Medulla oblongata (tissue), 1 donor: ENCODE data around the gene TMPRSS9.

Experiments
- DNase-seq: peaks from one replicate; pipeline ENCODE4 v3.0.0-alpha.2; 2015; ENCODE audit errors: extremely low spot score

TMPRSS9 gene

DNA sequence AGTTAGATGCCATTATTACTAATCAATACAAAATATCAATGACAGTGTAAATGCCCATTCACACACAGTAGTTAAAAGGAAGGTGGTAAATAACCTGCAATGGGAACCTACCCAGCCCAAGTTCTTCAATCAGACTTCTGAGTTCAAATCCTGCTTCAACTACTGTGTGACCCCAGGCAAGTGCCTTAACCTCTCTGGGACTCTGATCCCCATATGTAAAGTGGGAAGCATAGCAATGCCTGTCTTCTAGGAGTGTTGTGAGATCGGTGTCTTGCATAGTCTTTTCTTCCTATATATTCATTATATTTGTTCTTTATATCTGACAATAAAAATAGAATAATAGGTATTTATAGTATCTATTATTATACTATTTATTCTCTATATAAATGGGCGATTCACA is 60.4 kb downstream of the TMPRSS9 start:
- no peak for DNase-seq

DNA sequence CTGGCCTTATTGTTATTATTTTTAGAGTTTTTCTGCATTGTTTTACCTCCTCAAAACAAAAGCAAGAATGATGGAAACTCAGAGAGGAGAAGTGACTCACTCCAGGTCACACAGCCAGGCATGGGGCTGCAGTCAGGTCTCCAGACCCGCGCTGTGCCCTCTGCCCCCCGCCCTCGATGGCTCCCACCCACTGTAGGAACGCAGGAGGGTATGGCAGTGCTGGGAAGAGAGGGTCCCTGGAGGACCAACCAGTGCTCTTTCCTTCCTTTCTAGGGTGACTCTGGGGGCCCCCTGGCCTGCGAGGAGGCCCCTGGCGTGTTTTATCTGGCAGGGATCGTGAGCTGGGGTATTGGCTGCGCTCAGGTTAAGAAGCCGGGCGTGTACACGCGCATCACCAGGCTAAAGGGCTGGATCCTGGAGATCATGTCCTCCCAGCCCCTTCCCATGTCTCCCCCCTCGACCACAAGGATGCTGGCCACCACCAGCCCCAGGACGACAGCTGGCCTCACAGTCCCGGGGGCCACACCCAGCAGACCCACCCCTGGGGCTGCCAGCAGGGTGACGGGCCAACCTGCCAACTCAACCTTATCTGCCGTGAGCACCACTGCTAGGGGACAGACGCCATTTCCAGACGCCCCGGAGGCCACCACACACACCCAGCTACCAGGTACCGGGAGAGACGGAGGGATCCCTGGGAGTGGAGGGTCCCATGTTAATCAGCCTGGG is 61.7 kb downstream of the TMPRSS9 start:
- no peak for DNase-seq

DNA sequence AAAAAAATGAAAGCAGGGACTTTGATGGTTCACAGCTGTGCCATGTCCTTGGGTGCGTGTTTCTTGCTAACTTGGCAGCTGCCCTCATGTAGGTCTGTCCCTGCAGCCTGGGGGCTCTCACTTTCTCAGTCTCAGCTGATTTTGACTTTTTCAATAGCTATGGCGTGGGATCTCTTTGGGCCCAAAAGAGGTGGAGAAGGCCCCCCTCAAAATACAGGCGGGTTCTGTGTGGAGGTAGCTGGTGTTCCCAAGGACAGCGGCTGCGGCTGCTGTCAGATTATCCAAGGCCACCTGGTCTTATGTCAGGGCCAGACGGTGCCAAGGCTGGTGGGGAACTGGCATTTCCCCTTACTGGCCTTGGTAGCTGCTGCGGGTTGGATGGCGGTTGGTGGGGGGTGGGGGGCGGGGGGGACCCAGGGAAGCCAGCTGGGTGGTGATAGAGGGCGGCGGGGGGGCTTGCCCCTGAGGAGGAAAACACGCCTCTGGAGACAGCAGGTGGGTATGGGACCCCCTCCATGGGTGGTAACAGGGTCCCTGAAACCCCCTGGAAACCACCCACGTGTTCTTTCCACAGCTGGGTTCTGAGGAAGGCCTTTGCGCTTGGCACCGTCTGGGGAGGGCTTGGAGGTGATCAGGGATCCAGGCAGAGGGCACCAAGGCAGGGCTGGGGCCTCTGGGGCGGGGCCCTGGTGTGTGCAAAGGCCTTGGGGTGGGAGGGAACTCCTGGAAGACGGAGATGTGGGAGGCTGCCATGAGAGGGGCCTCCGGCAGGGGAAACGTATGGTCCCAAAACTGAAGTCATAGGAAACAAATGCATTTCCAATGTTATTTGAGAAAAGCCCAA is 63.2 kb downstream of the TMPRSS9 start:
- DNase-seq, result no peak

DNA sequence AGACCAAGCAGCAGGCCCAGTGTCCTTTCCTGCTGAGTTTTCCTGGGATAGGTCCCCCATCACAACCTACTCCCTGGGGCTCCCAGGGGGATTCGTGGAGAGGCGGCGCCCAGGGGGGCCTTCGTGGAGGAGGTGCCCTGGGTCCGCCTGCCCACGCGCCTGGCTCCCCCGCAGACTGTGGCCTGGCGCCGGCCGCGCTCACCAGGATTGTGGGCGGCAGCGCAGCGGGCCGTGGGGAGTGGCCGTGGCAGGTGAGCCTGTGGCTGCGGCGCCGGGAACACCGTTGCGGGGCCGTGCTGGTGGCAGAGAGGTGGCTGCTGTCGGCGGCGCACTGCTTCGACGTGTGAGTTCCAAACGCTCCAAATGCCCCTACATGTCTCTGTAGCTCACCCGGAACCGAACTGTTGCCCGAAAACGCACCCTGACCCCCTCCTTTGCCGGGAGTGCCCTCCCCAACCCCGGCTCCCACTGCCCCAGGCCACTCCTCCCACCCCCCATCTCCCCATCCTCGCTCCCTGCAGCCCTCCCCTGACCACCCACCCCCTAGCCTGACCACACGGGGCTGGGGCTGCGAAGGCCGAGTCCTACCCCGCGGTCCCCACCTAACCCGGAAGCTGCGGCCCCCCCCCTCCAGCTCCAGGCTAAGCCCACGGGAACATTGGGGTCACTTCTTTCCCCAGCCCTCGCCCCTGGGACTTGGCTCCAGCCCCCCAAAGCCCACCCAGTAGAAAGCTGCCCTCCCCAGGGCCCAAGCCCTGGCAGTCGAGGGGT is 64.0 kb downstream of the TMPRSS9 start:
- no peak for DNase-seq

DNA sequence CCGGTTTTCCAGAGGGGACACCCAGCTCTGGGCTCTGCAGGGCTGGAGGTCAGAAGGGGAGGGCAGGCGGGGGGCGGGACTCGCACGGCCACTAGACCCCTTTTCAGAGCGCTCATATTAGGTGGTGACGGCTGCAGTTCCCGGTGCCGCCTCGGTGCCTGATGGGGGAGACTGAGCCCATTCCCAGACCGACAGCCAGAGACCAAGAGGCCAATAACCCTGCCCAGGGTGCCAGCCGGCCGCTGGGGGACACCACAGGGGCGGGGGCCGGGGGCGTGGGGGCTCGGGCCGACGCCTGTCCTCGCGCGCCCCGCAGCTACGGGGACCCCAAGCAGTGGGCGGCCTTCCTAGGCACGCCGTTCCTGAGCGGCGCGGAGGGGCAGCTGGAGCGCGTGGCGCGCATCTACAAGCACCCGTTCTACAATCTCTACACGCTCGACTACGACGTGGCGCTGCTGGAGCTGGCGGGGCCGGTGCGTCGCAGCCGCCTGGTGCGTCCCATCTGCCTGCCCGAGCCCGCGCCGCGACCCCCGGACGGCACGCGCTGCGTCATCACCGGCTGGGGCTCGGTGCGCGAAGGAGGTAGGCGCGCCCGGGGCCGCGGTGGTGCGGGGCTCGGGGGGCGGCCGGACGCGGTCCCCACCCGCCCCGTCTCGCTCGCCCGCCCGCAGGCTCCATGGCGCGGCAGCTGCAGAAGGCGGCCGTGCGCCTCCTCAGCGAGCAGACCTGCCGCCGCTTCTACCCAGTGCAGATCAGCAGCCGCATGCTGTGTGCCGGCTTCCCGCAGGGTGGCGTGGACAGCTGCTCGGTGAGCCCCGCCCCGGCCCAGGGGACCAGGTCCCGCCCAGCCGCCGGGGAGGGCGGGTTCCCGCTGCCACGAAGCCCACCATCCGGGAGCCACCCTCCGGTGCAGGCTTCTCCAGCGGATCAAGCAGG is 64.9 kb downstream of the TMPRSS9 start:
- no peak for DNase-seq

DNA sequence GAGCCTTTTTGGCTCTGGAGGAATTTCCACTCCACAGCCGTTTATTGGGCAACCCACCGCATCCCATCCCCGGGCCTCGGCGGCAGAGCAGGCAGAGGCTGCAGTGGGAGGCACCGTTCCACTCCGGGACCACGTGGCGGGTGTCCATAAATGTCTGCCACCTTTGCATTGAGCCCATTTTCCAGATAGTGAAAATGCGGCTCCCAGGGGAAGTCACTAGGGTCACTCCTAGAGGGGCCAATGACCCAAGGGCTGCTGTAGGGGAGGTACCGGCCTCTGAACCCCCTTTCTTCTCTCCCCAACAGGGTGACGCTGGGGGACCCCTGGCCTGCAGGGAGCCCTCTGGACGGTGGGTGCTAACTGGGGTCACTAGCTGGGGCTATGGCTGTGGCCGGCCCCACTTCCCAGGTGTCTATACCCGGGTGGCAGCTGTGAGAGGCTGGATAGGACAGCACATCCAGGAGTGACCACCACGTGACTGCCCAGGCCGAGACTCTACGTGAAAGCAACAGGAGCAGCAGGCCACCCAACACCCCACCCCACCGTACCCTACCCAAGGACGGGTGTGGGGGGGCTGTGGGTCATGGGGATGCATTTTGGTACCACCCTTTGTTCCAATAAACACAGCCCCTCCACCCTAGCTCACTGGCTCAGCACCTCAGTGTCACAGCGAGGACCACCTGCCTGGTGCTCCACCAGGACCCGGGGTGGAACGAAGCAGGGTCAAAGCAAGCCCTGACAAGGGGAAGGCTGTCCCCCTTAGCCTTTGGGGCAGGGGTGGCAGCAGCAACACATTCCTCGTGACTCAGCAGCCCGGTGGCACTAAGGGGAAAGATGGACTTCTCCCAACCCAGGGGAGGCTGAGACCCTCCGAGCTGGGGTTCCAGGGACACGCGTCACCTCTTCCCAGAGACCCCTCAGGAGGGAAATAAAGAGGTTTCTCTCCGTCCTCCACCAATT is 65.8 kb downstream of the TMPRSS9 start:
- no peak for DNase-seq

DNA sequence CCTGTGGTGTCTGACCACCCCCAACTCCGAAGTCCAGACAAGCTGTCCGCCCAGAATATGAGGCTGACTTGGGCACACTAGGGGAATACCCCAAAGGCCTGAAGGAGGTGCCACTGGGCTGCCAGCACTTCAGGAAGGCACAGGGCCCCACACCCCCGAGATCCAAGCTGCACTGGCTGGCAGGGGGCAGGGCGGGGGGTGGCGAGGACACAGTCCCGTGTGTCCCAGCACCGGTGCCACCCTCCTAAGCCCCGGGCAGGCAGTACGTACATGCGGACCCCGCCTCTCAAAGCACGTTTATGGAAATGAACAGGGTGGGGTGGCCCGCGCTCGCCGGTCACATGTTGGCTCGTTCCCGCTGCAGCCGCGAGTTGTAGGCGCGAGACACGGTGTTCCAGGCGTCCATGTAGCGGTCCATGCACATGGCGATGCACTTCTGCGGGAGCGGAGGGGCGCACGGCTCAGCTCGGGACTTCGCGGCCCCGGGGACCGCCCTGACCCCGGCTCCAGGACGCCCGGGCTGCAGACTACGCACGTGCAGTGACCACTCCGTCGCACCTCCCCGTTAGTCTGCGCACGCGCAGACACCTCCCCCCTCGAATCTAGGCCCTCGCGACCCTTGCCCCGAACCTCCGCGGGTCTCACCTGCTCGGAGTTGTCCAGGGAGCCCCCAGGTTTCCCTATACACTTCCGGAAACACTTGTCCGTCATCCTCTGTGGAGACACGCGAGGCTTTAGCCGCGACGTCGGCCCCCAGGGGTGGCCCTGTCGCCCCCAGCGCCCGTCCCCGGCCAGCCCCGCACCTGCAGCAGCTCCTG is 66.8 kb downstream of the TMPRSS9 start:
- peak; percentile 16 for DNase-seq

DNA sequence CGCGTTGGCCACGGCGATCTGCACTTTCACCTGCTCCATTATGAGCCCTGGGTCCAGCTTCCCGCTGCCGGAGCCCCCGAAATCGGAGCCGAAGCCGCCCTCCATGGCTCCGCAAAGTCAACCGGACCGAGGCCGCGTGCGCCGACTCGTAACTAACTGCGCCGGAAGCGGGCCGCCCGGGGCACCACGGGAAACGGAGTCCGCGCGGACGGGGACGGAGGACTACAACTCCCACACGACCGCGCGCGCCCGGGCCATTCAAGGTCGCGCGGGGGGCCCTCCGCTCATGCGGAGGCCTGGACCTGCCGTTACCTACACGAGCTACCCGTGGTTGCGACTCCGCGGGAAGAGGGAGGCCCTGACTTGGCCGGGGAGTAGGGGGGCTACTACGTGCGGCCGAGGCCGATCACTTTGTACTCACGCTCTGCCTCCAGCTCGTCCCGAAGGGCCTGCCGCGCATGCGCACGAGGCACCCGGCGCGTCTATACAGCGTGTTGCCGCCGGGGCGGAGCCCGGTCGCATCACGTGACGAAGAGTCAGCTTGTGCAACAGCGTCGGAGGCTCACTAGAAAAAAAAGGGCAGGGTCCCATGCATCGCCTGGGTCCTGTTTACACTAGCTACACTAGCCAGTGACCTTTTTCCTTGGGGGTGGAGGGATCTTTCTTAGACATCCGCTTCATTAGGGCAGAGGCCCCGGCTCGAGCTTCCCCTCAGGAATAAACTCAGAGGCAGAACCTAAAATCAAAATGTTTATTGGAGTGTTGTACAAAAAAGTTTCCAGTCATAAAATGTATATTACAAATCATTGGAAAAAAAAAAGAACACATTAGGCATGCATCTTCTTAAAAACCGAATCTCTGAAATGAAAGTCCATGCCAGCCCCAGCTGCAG is 67.6 kb downstream of the TMPRSS9 start, which contains the start of gene TIMM13:
TIMM13 (minus strand) TSS at position 158 of the 892 bp plus-strand sequence; CDS start at position 105, 53 bp downstream.
- peak; percentile 99 for DNase-seq

DNA sequence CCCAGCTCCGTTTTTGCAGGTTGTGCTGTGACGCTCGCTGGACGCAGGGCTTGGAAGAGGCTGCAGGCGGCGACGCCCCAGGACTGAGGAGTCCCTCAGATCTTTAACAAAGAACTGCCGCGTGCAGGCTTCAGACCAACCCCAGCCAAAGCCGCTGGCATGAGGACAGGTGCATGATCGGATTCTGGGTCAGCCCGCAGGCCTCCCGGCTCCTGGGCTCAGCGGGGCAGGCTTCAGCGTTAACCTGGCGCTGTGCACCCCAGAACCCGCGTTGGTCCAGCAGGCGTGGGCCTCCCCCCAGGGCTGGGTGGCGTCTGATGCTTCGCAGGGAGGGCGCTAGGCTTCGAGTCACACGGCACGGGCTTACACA is 68.2 kb downstream of the TMPRSS9 start:
- peak; percentile 46 for DNase-seq

DNA sequence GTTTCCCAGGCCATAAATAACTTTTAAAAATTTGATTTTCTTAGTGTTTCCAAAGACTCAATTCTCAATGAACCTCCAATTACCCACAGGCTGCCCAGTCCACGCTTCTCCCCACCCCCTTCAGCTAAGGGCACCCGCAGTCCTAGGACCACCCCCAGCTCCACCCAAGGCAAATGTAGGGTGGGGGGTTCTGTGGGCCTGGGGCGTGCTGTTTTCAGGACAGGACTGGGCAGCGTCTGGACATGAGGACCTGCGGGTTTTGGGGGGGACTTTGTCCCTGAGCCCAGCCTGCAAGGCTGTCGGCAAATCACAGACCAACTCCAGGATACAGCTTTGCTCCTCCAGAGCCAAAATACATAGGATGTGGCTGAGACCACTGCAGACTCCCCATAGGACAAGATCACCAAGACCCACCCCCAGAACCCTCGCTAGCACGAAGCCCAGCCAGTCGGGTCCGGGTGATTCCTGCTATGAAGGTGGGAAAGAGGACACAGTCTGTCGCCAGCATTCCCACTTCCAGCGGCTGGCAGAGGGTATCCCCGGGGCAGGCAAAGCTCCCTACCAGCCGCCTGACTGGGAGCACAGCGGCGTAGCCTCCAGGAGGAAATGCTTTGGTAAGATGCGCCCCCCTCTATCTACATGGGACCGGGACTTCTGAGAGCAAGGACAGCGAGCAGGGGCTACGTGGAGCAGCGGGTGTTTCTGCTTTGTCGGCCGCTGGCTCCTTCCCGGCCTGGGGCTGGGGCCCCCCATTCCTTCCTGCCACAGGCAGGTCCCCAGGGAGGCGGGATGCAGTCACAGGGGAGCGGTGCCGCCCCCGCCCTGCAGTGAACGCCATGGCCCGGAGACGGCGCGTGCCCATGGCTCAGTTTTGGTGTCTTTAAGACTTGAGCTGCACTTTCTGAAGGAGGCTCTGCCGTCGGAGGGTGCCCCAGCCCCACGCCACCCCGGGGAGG is 69.0 kb downstream of the TMPRSS9 start:
- DNase-seq, result no peak

DNA sequence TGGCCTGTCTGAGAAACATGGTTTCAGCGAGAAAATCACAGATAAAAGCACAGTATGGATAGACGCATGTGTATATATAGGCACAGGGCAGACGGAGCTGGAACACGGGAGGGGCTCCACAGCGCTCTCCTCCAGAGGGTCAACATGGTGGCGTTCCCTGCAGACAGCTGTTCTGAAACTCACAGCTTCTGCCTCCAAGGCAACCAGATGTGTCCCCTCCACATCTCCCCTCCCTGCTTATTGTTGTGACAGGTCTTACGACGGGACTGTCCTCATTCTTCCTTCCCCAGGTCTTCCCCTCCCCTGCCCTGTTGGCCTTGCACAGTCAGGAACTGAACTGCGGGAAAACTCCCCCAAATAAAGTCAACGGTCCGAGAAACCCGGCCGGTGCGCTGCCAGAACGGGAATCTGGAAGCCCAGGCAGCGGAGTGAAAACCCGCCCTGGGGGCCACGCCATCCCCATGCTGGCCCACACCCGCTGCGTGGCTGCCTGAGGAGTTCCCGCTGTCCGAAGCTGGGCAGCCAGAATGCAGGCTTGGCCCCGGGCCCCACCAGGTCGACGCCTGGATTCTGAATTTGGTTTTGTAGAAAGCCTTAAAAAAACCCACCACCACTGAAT is 70.0 kb downstream of the TMPRSS9 start:
- no peak for DNase-seq

DNA sequence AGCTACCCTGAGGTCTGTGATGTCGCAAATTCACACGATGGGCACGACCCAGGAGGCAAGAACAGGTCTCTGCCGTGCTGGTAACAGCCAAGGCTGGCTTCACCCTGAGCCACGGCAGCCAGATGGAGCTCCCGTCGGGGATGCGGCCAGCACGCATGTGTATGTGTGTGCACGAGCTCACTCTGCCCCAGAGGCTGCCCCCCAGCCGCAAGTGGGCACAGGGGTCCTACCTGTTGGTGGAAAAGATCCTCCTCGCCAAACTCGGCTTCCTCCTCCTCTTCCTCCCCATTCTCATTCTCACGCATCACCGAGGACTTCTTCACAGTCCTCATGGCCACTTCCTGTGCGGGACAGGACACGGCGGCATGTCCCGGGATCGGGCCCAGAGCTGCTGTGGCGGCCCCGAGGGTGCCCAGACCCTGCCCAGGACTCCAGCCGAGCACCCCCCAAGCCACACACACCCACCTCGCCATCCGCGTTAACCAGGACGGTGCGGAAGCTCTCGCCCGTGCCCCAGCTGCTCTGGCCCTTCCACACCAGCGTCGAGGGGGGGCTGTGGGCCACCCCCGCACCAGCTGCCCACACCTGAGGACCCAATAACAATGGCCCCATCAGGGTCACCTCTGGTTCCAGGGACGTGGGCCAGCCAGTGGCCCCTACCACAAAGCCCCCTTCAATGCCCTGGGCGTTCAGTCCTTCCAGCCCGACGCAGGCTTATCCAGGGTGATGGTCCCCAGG is 71.4 kb downstream of the TMPRSS9 start:
- DNase-seq, result no peak

DNA sequence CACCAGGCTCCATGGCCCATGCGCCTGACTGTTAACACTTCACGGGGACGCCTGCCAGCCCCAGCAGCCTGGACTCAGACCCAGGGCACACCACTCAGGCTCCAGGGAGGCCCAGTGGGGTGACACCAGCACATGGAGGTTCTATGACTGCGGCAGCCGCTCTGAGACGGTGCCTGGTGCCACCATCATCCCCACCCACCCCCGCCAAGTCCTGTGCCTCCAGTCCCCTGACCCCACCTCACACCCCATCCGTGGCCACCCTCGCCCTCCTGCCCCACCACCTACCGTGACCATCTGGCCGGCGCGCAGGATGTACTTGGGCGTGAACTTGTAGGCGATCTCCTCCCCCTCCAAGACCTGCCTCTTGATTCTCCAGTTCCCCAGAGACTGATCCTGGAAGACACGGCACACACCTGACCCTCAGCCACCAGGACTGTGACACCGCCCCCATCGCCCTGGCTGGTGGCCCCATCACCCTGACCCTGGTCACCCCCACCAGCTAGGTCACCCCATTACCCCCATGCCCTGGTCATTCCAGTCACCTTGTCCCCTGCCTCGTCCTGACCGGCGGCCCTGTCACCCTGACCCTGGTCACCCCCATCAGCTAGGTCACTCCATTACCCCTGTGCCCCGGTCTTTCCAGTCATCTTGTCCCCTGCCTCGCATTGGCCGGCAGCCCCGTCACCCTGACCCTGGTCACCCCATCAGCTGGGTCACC is 72.2 kb downstream of the TMPRSS9 start:
- no peak for DNase-seq

DNA sequence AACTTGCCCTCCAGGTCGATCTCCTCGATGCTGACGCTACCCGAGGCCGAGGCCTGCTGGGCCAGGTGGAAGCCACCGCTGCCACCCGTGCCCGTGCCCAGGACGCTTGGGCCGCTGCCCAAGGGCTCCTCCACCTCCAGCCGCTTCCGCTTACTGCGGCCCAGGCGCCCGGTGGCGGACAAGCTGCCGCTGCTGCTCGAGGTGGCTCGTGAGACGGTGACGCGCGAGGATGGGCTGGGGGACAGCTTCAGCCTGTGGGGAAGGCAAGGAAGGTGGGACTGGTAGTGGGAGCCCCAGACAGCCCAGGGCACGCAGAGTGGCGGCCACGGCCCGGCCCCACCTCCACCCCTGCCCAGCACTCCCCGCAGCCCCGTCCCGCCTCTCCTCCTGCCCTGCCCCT is 73.8 kb downstream of the TMPRSS9 start:
- DNase-seq, result no peak

DNA sequence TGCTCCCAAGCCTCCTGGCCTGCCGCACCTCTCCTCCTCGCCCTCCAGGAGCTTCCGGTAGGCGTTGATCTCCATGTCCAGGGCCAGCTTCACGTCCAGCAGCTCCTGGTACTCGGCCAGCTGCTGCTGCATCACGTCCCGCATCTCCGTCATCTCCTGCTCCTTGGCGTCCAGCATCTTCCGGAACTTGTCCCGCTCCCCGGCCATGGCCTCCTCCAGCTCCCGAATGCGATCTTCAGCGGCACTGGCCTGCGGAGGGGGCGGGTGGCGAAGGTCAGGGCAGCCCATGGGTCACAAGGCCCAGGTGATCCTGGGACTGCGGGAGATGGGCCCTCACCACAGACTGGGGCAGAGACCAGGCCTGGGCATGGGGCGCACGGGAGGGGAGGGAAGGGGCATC is 74.2 kb downstream of the TMPRSS9 start:
- DNase-seq, result no peak
